CD4-positive, alpha-beta T cell treated with Interleukin-1 beta for 1 hour (primary cell): Measurements from ENCODE around the gene ZNF69.
A peak's percentile ranks its signal among the peaks of the same experiment; 100 is the strongest.
"Not testable (repeated sequence)": the region's sequence is repeated elsewhere in the genome, so short reads cannot be mapped to it uniquely, and the experiment has no call there.

Experiments used
- DNase-seq, 2 donors: peaks; one replicate each; pipeline ENCODE4 v3.0.0-alpha.2; 2020 to 2022

The ZNF69 gene

DNA sequence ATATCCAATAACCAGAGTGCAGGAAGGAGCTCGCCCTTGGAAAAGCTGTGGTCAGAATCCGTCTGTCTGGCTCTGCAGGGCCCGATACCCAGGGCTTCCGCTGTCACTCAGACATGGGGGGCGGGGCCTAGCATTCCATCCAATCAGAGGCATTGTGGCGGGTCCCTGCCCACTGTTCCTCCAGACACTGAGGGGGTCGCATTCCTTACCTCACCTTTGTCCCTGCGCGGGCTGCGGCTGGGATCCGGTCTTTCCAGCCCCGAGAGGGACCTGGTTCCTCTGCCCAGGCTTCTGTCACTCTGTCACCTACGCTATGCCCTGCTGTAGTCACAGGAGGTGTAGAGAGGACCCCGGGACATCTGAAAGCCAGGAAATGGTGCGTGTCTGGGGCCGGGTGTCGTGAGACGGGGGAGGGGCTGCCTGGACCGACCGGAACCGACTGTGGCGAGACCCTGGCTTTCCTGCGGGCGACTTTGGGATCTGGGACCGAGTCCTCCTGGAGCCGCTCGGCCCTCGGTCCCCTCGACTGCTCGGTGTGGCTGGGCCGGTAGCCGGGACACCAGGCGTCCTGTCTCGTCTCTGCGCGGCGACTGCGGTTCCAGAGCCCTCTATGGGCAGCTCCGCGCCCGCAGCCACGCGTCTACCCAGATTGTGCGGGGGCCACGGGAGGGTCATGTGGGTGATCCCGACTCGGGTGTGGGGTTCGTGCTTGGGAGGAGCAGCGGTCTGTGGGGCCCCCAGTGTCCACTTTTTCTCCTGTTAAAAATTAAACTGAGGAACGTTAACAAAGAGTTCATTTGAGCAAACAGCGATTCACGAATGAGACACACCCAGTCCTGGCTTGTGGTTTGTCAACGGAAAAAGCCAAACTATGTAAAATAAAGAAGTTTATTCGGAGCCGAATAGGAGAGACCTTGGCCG lies at the start of gene ZNF69:
TSS of gene ZNF69 (plus strand) at position 172 of the 921 bp plus-strand sequence. CDS start at position 314, 142 bp downstream.
- peak; percentile 60 to 68 for DNase-seq

DNA sequence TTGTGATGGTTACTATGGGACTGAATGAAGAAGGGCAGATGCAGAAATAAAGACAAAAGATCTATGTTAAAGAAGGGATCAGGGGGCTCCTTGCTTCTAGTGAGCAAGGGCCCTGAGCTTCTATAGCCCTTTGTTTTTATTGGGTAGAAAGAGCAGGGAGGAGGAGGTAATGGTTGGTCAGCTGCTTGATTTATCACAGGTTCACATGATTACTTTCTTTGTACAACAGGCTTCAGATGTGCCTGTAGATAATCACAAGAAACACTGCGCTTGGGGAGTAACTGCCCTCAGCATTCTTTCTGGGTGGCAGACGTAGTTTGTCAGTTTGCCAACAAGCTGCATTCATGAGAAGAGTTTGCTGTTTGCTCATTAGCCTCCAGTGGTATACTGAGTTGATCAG lies 43.9 kb upstream of the ZNF69 start:
- DNase-seq = no peak

DNA sequence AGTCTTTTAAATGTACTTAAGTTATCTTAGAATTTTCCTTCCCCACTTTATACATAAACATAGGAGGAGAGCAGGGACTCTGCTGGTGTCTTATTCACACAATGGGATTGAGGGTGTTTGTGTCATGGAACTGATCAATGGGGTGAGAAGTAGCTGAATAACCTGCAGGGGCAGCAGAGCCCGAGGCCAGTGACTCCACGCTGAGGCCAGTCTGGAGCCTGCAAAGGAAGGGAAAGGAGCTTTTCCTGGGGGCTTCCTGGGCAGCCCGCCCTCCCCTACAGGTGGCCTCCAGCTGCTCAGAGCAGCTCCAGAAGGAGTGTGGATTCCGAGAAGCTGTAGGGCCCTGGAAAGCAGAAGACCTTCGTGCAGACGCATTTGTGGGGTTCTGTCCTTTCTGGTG lies 40.0 kb upstream of the ZNF69 start:
- DNase-seq = not testable (repeated sequence)

DNA sequence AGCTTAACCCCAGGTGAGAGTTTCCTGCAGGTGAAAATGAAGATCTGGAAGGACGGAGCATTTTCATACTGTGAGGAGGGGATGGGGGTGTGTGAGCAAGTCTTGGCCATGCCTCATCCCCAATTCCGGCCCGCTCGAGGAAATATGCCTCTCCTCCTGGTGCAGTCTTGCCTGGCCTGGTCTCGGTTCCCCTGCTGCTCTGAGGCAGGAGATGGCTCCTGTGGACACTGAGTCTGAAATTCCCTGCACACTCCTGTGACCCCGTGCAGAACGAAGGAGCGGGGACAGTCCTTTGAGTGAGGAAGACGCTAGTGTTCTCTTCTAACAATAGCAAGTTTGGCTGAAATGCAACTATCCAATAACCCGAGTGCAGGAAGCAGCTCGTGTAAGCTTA lies 39.4 kb upstream of the ZNF69 start:
- no peak for DNase-seq

DNA sequence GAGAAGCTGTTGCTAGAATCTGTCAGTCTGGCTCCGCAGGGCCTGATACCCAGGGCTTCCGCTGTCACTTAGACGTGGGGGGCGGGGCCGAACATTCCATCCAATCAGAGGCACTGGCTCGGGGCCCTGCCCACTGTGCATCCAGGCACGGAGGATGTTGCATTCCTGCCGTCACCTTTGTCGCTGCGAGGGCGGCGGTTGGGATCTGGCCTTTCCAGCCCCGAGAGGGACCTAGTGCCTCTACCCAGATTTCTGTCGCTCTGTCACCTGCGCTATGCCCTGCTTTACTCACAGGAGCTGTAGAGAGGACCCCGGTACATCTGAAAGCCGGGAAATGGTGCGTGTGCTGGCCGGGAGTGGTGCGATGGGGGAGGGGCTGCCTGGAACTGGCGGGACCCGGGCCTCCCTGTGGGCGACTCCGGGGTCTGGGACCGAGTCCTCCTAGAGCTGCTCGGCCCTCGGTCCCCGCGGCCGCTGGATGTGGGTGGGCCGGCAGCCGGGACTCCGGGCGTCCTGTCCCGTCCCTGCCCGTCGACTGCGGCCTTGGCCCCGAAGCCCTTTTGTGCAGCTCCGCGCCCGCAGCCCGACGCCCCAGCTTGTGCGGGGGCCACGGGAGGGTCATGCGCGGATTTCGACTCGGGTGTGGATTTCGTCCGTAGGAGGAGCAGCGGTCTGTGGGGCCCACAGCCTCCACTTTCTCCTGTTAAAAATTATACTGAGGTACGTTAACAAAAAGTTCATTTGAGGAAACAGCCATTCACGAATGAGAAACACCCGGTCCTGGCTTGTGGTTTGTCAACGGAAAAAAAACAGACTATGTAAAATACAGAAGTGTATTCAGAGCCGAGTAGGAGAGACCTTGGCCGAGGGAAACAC lies 38.8 kb upstream of the ZNF69 start, which contains the start of gene ZNF439:
TSS of gene ZNF439 (plus strand) at position 133 of the 876 bp plus-strand sequence. CDS start at position 275, 142 bp downstream.
- peak; percentile 89 for DNase-seq

DNA sequence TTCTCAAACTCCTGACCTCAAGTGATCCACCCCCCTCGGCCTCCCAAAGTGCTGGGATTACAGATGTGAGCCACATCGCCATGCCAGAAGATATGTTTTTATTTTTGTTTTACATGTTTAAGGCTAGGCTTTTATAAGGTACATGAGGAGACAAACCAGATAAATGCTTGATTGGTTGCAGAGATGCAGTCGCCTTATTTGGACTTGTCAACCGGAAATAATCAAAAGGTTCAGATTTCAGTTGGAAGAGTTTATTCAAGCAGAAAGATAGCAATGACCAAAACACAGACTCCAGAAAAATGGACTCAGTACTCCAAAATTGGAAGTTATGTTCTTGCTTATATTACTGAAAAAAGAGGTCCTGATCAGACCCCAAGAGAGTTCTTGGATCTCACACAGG lies 37.3 kb upstream of the ZNF69 start:
- DNase-seq = not testable (repeated sequence)

DNA sequence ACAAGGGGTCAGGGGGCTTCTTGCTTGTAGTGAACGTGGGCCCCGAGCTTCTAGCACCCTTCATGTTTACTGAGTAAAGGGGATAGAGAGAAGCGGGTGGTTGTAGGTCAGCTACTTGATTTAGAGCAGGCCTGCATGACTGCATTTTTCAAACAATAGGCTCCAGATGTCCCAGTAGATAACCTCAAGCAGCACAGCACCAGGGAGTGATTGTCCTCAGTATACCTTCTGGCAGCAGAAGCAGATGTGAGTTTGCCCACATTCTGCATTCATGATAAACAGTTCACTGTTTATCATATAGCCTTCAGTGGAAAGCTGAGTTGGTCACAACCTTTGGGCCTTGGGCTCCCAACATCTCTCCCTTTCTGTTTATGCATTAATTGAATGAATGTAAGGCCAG lies 34.2 kb upstream of the ZNF69 start:
- DNase-seq = no peak

DNA sequence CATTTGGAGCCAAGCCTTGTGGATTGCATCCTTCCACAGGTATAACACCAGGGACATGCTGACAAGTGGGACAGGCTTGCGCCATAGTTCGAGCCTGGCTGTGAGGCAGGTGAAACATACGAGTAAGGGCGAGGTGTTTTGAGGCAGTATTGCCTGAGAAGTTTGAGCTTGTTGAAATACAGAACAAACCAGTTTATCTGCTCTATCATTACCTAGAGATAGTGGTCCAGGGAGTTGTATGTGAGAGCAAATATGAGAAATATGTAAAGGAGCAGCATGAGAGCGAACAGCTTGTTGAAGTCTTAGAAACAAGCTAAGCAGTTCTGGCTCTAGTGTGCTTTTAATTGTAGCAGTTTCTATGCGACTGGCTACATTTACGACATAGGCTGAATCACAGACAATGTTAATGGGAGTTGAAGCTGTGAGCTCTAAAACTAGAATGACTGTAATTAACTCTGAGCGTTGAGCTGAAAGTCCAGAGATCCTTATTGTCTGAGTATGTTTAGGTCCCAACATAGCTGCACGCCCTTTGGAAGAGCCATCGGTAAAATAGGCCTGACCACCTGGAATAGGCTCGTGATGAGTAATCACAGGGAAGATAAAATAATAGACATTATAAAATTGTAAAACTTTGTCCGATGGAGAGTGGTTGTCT lies 30.9 kb upstream of the ZNF69 start:
- no peak for DNase-seq

DNA sequence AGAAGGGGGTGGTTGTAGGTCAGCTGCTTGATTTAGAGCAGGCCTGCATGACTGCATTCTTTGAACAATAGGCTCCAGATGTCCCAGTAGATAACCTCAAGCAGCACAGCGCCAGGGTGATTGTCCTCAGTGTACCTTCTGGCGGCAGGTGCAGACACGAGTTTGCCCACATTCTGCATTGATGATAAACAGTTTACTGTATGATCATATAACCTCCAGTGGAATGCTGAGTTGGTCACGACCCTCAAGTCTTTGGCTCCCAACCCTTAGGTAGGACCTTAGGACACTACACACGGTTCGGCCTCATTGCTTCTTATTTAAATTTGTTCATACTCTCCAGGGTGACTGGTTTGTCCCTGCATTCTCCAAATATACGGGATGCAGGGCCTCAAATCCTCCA lies 26.9 kb upstream of the ZNF69 start:
- no peak for DNase-seq

DNA sequence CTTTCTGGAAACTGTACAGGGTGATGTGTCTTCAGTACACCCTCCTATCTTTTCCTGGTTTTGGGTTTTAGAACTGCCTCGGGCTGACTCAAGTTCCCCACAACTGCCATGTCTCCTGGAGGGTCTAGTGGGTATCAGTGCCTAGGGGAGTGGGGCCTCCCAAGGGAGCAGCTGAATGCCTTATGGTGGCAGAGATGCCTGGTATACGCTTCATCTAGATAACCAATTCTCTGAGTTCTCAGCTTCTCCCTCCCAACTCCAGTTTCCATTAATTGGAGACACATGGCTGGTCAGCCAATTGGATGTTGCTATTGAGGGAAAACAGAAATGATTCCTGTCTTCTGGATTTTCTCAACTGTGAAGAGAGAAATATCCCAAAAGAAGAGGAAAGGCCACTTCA lies 26.3 kb upstream of the ZNF69 start:
- no peak for DNase-seq

DNA sequence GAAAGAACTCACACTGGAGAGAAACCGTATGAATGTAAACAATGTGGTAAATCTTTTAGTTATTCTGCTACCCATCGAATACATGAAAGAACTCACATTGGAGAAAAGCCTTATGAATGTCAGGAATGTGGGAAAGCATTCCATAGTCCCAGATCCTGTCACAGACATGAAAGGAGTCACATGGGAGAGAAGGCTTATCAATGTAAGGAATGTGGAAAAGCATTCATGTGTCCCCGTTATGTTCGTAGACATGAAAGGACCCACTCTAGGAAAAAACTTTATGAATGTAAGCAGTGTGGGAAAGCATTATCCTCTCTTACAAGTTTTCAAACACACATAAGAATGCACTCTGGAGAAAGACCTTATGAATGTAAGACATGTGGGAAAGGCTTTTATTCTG lies 19.8 kb upstream of the ZNF69 start:
- not testable (repeated sequence) for DNase-seq

DNA sequence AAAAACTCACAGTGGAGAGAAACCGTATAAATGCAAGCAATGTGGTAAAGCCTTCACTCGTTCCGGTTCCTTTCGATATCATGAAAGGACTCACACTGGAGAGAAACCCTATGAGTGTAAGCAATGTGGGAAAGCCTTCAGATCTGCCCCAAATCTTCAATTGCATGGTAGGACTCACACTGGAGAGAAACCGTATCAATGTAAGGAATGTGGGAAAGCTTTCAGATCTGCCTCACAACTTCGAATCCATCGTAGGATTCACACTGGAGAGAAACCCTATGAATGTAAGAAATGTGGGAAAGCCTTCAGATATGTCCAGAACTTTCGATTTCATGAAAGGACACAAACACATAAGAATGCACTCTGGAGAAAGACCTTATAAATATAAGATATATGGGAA lies 19.4 kb upstream of the ZNF69 start:
- DNase-seq = no peak

DNA sequence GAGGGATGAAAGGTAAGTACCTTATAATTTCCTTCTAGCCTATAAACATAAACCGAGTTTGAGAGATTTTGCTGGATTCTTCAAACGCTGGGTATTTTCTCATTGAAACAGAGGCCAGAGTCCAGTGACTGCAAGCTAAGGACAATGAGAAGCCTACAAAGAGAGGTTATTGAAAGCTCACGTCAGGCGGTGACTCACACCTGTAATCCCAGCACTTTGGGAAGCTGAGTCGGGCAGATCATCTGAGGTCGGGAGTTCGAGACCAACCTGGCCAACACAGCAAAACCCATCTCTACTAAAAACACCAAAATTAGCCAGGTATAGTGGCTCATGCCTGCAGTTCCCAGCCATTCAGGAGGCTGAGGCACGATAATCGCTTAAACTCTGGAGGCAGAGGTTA lies 15.0 kb upstream of the ZNF69 start:
- no peak for DNase-seq

DNA sequence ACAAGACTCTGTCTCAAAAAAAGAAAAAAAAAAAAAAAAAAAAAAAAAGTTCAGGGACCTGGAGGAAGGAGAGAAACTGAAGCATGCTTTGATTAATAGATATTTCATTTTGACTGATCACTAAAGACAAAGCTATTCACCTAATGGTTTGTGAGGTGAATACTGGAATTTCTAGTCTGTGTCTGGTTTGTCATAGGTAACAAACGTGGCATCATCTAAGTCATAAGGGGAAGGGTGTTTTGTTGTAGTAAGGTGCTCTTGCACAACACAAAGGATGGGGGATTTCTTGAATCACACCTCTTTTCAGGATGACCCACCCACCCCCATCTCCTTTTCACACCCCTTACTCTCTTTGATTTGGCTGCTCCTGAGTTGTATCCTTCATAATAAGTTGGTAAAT lies 13.8 kb upstream of the ZNF69 start:
- DNase-seq = no peak

DNA sequence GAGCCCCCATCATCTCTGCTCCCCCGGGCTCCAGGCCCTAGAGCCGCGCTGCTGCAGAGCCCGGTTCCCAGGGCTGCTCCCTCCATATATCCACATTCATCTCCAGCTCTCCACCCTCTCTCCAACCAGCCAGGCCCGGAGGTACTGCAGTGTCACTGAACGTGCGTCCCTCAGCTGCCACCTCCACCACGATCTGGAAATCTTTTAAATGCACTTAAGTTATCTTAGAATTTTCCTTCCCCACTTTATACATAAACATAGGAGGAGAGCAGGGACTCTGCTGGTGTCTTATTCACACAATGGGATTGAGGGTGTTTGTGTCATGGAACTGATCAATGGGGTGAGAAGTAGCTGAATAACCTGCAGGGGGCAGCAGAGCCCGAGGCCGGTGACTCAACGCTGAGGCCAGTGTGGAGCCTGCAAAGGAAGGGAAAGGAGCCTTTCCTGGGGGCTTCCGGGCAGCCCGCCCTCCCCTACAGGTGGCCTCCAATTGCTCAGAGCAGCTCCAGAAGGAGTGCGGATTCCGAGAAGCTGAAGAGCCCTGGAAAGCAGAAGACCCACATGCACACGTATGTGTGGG lies 7.8 kb upstream of the ZNF69 start:
- DNase-seq = peak; percentile 1 to 37

DNA sequence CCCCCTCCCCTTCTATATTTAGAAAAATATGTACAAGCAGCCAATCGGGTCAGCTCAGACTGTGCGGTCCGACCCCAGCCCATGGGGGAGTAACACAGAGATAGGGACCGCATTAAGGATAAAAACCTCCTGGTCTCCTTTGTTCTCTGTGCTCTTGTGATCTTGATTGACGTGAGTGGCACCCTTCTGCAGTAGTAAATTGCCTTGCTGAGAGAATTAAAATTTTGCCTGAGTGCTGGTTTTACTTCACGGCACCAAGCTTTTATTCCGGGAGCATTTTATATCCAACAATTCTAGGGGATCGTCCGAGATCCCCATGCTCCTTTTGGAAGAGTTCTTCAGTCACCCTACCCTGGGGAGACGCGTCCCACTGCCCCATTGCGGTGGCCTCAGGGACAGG lies 7.0 kb upstream of the ZNF69 start:
- no peak for DNase-seq

DNA sequence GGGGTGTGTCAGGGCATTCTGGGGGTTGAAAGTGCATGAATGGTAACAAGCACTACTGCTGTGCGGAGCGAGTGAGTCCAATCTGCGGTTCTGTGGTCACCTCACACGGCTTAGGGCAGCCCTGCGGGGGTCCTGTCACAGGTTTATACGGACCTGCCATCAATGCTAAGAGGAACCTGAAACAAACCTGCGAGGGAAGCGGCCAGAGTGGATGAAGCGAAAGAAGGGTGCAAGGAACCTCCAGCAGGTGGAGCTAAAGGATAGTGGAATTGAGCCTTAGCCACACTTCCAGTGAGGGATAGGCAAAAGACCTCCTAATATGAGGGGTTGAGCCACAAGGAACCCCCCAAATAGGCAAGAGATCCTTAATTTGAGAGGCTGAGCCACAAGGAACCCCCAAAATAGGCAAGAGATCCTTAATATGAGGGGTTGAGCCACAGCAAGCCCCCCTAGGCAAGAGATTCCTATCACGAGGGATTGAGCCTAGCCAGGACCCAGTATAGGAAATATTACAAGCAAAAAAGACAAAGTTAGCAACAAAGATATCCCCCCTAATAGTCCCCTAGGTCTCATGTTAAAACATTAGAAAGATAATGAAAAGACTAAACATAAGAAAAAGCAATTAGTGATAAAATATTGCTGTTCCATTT lies 6.3 kb upstream of the ZNF69 start:
- peak; percentile 63 to 73 for DNase-seq

DNA sequence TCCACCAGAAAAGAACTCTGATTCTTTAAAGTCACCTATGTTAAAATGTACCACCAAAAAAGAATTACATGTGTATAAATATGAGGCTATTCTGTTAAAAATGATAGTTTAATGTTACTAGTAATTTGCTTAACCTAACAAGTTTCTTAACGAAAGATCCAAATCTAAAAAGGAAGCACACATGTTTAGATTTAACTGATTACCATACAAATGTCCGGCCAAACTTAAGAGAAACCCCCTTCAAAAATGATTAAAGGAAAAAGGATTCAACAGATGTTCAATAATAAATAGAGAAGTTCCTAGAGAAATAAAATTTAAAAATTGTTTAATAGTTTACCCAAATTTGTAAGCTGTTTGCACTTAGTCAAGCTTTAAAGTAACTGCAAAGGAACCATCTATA lies 5.0 kb upstream of the ZNF69 start:
- DNase-seq = no peak

DNA sequence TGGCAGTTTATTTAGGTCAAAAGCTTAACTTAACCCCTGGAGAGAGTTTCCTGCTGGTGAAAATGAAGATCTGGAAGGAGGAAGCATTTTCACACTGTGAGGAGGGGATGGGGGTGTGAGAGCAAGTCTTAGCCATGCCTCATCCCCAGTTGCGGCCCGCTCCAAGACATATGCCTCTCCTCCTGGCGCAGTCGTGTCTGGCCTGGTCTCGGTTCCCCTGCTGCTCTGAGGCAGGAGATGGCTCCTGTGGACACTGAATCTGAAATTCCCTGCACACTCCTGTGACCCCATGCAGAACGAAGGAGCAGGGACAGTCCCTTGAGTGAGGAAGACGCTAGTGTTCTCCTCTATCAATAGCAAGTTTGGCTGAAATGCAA lies 360 bp upstream of the ZNF69 start:
- DNase-seq = no peak

DNA sequence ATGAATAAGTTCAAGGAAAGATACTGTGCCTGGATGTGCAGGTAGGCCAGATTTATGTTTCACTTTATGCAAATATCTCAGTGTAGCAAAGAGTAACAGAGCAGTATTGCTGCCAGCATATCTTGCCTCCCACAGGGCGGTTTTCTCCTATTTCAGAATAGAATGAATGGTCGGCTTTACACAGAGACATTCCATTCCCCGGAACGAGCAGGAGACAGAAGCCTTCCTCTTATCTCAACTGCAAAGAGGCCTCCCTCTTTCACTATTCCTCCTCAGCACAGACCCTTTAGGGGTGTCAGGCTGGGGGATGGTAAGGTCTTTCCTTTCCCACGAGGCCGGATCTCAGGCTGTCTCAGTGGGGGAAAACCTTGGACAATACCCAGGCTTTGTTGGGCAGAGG lies 2.3 kb downstream of the ZNF69 start:
- DNase-seq = not testable (repeated sequence)

DNA sequence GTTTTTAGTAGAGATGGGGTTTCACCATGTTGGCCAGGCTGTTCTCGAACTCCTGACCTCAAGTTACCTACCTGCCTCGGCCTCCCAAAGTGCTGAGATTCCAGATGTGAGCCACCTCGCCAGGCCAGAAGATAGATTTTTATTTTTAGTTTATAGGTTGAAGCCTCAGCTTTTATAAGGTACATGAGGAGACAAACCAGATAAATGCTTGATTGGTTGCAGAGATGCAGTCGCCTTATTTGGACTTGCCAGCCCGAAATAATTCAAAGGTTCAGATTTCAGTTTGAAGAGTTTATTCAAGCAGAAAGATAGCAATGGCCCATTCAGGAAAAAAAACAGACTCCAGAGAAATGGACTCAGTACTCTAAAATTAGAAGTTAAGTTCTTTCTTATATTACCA lies 3.1 kb downstream of the ZNF69 start:
- no peak for DNase-seq

DNA sequence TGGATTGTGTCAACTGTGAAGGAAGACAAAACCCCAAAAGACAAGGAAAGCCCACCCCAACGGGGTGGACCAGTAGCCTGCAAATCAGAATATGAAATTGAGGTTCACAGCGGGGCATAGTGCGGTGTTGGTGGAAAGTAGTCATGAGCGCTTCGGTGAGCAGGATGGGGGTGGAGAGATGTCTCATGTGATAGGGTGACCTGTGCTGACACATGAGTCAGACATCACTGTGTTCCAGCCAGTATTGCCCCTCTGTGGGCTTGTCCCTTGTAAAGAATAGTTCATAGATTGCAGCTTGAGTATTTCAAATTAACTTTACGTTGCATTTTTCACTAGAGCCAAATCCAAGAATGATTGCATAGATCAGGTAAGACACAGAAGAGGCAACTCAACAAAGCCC lies 7.3 kb downstream of the ZNF69 start:
- DNase-seq = no peak
